Loucy (cell line): ENCODE measurements around the gene ARL4D.

ENCODE experiments used
- H2AFZ ChIP-seq: fragments of 200-600 bp; sonication (generic); 2 replicates; pipeline ENCODE4 v1.6.0; 2016; ENCODE audit warnings: antibody characterized with exemption, mild to moderate bottlenecking, low read length, moderate library complexity
- H3F3A ChIP-seq: fragments of 200-600 bp; 2 replicates; pipeline ENCODE4 v1.6.0; 2016; ENCODE audit warnings: antibody characterized with exemption, low read depth, mild to moderate bottlenecking
- H3K27me3 ChIP-seq: fragments of 200-600 bp; sonication (generic); 2 replicates; pipeline ENCODE4 v1.6.1; 2014; ENCODE audit warnings: low read length, mild to moderate bottlenecking; ENCODE audit not compliant: insufficient read depth, poor library complexity, severe bottlenecking
- H3K36me3 ChIP-seq: fragments of 200-600 bp; sonication (generic); 2 replicates; pipeline ENCODE4 v1.6.1; 2016; ENCODE audit warnings: low read length; ENCODE audit not compliant: insufficient read depth
- H3K4me1 ChIP-seq: fragments of 200-600 bp; sonication (generic); 2 replicates; pipeline ENCODE4 v1.5.1; 2014; ENCODE audit warnings: low read length, mild to moderate bottlenecking; ENCODE audit not compliant: insufficient read depth, poor library complexity, severe bottlenecking
- H3K4me2 ChIP-seq: fragments of 200-600 bp; sonication (generic); 2 replicates; pipeline ENCODE4 v1.6.0; 2014; ENCODE audit warnings: antibody characterized with exemption, low read length, low read depth, mild to moderate bottlenecking; ENCODE audit not compliant: poor library complexity, severe bottlenecking
- H3K4me3 ChIP-seq: fragments of 200-600 bp; sonication (generic); 2 replicates; pipeline ENCODE4 v1.5.1; 2014; ENCODE audit warnings: low read length, mild to moderate bottlenecking, mixed read lengths; ENCODE audit not compliant: poor library complexity, severe bottlenecking
- H3K79me2 ChIP-seq: fragments of 200-600 bp; sonication (generic); 2 replicates; pipeline ENCODE4 v1.6.1; 2014; ENCODE audit warnings: low read length; ENCODE audit not compliant: insufficient read depth
- H3K9ac ChIP-seq: fragments of 200-600 bp; sonication (generic); 2 replicates; pipeline ENCODE4 v1.6.0; 2014; ENCODE audit warnings: mild to moderate bottlenecking, low read depth, low read length, moderate library complexity; ENCODE audit not compliant: poor library complexity, severe bottlenecking
- H3K9me2 ChIP-seq: fragments of 200-600 bp; sonication (generic); replicated peaks from 2 replicates; pipeline ENCODE4 v1.6.1; 2016; ENCODE audit warnings: low read depth, low read length, mixed read lengths
- H3K9me3 ChIP-seq: fragments of 200-600 bp; sonication (generic); 2 replicates; pipeline ENCODE4 v1.6.1; 2014; ENCODE audit warnings: mild to moderate bottlenecking, antibody characterized with exemption, low read length, low read depth; ENCODE audit not compliant: insufficient read depth
- H4K20me1 ChIP-seq: fragments of 200-600 bp; sonication (generic); 2 replicates; pipeline ENCODE4 v1.6.0; 2014; ENCODE audit warnings: antibody characterized with exemption, low read length, mild to moderate bottlenecking; ENCODE audit not compliant: insufficient read depth, poor library complexity, severe bottlenecking
- EZH2phosphoT487 ChIP-seq: fragments of 200-600 bp; IDR thresholded peaks from 2 replicates; pipeline ENCODE4 v1.6.1; 2018; ENCODE audit warnings: antibody characterized with exemption, mild to moderate bottlenecking, moderate library complexity, borderline replicate concordance
- TF ChIP-seq, protein P1 (sequence below): fragments of 200-600 bp; sonication (generic); conservative IDR thresholded peaks from 2 replicates; pipeline ENCODE4 v1.5.1; 2014; ENCODE audit warnings: mild to moderate bottlenecking, antibody characterized with exemption, low read length

ARL4D gene

DNA sequence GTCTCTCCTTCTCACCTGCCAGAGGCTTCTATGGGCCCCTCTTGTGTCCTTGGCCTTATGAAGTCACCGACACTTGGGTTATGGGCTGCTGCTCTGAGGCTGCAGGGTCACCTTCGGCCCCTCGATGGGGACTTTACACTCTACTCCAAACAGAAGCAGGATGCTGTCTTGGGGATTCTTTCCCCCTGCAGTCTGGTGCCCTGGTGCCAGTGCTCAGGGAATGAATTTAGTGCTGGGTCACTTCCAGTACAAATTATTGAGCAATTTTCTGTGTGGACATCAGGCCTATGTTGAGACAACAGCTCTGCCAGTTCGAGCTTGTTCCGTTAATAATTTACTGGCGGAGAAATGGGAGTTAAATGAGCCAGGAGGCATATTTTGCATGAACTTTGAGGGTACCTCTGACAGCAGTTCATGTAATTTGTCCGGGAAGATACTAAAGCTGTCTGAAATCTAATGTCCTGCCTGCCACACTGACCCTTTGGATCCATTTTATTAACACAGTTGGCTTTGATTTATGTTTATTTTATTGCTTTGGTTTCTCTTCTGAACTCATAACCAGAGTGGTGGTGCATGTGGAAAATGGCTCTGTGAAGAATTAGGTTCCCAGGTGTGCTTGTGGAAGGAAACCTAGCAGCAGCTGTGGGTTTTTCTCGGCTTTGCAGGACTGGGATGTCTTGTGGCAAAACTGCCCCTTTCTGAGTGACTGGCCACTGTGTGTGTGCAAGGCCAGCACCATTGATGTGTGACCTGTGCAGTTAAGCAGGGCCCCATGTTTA, 50.9 kb downstream of the ARL4D start:
- no peaks in the 10 kb centered on the region for H3K36me3 ChIP-seq
- H3K4me3 ChIP-seq = no peak overlapping the region
- no peak for TF ChIP-seq EZH2phosphoT487
- TF ChIP-seq, protein P1, sequence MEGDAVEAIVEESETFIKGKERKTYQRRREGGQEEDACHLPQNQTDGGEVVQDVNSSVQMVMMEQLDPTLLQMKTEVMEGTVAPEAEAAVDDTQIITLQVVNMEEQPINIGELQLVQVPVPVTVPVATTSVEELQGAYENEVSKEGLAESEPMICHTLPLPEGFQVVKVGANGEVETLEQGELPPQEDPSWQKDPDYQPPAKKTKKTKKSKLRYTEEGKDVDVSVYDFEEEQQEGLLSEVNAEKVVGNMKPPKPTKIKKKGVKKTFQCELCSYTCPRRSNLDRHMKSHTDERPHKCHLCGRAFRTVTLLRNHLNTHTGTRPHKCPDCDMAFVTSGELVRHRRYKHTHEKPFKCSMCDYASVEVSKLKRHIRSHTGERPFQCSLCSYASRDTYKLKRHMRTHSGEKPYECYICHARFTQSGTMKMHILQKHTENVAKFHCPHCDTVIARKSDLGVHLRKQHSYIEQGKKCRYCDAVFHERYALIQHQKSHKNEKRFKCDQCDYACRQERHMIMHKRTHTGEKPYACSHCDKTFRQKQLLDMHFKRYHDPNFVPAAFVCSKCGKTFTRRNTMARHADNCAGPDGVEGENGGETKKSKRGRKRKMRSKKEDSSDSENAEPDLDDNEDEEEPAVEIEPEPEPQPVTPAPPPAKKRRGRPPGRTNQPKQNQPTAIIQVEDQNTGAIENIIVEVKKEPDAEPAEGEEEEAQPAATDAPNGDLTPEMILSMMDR = no peak

More for the DNA sequence above, 50.9 kb downstream of the ARL4D start:
- H3K27me3 ChIP-seq = no peaks in the 10 kb centered on the region
- H3K9me2 ChIP-seq = no peaks in the 10 kb centered on the region
- H3K9me3 ChIP-seq = no peaks in the 10 kb centered on the region
- no peaks in the 10 kb centered on the region for H4K20me1 ChIP-seq
- no peak overlapping the region for H3K9ac ChIP-seq
- no peaks in the 10 kb centered on the region for H3K4me1 ChIP-seq
- H3K4me2 ChIP-seq = no peak overlapping the region
- no peaks in the 10 kb centered on the region for H3F3A ChIP-seq
- no peaks in the 10 kb centered on the region for H3K79me2 ChIP-seq
- no peak overlapping the region for H2AFZ ChIP-seq
